ENCODE measurements around the gene ANKRD37. TPM values are rescaled to one million over a fixed set of nuclear protein-coding genes. Genes with fewer than 3 reads are reported as not detected.

Gene ANKRD37
- total RNA-seq, 1 experiment from 2014 or later, result 5.1 TPM

DNA sequence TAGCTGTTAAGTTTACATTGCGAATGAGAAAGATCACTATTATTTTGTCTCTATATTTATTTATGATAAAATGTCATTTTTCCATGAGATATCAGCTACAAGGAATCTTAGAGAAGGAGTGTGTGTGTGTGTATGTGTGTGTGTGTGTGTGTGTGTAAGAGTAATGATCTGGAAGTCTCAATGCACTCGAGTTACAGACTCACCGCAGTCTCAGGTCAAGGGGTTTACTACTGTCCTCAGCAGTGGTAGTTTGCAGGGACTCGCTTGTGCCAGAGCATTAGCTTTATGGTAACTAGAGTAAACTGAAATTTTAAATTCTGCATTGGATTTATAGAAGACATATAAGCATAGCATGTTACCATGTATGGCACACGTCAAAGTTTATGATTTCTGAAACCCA lies 31.8 kb upstream of the ANKRD37 start:
- H3K4me3 ChIP-seq (ENCODE audit: low read depth in 2 of 2, low read length in 2 of 2), result no peak overlapping the region
- H3K27ac ChIP-seq (ENCODE audit: low read length), result no peak overlapping the region
- DNase-seq (ENCODE audit: low read depth, low spot score) (no peak), ATAC-seq (no peak)
- no peaks in the 10 kb centered on the region for H3K36me3 ChIP-seq (ENCODE audit: control insufficient read depth, insufficient read depth, low read length)
- no peaks in the 10 kb centered on the region for H3K4me1 ChIP-seq (ENCODE audit: control insufficient read depth, insufficient read depth, low read length)
- intact Hi-C loops (cut with micrococcal nuclease; ENCODE audit: unreplicated experiment) (no loop called here), in situ Hi-C loops (cut with HindIII; ENCODE audit: low pct_unique_long_range_greater_than_20kb, low sequenced_read_pairs) (no loop called here)
- TF ChIP-seq TCF7L2 (IDR thresholded peaks at IDR 0.05; ENCODE audit: low read depth, low read length), result no peak
- TF ChIP-seq CTCF (IDR thresholded peaks at IDR 0.05), result no peak
- TF ChIP-seq SIN3A (IDR thresholded peaks at IDR 0.05; ENCODE audit: borderline replicate concordance, insufficient read depth, low read depth, low read length), result no peak
- TF ChIP-seq, protein P1, sequence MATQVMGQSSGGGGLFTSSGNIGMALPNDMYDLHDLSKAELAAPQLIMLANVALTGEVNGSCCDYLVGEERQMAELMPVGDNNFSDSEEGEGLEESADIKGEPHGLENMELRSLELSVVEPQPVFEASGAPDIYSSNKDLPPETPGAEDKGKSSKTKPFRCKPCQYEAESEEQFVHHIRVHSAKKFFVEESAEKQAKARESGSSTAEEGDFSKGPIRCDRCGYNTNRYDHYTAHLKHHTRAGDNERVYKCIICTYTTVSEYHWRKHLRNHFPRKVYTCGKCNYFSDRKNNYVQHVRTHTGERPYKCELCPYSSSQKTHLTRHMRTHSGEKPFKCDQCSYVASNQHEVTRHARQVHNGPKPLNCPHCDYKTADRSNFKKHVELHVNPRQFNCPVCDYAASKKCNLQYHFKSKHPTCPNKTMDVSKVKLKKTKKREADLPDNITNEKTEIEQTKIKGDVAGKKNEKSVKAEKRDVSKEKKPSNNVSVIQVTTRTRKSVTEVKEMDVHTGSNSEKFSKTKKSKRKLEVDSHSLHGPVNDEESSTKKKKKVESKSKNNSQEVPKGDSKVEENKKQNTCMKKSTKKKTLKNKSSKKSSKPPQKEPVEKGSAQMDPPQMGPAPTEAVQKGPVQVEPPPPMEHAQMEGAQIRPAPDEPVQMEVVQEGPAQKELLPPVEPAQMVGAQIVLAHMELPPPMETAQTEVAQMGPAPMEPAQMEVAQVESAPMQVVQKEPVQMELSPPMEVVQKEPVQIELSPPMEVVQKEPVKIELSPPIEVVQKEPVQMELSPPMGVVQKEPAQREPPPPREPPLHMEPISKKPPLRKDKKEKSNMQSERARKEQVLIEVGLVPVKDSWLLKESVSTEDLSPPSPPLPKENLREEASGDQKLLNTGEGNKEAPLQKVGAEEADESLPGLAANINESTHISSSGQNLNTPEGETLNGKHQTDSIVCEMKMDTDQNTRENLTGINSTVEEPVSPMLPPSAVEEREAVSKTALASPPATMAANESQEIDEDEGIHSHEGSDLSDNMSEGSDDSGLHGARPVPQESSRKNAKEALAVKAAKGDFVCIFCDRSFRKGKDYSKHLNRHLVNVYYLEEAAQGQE (IDR thresholded peaks at IDR 0.05; ENCODE audit: insufficient read depth in 1 of 2, low read depth in 2 of 2, low read length in 1 of 2), result no peak
- TF ChIP-seq POLR2AphosphoS5 (IDR thresholded peaks at IDR 0.05; ENCODE audit: low read depth, low read length), result no peak
- POLR2A ChIA-PET, result no interaction called here
- H3K27me3 ChIP-seq (ENCODE audit: control insufficient read depth, insufficient read depth, low read length), result no peaks in the 10 kb centered on the region
- no TSS peak for BruUV-seq (replicated peaks)
- CTCF ChIA-PET, result no interaction called here
- H3K9me3 ChIP-seq (ENCODE audit: control insufficient read depth, insufficient read depth, low read depth, low read length), result no peaks in the 10 kb centered on the region

- no peak for DNase-seq (ENCODE audit: low read depth, low spot score)
- no peak for ATAC-seq
- in situ Hi-C loops (cut with HindIII; ENCODE audit: low pct_unique_long_range_greater_than_20kb, low sequenced_read_pairs) (no loop called here), intact Hi-C loops (cut with micrococcal nuclease; ENCODE audit: unreplicated experiment) (no loop called here)
- Histone ChIP-seq H3K27ac (ENCODE audit: low read length) (no peak overlapping the region), H3K4me1 (ENCODE audit: control insufficient read depth, insufficient read depth, low read length) (no peaks in the 10 kb centered on the region), H3K4me3 (ENCODE audit: low read depth in 2 of 2, low read length in 2 of 2) (no peak overlapping the region), H3K9me3 (ENCODE audit: control insufficient read depth, insufficient read depth, low read depth, low read length) (no peaks in the 10 kb centered on the region), H3K36me3 (ENCODE audit: control insufficient read depth, insufficient read depth, low read length) (no peaks in the 10 kb centered on the region), H3K27me3 (ENCODE audit: control insufficient read depth, insufficient read depth, low read length) (no peaks in the 10 kb centered on the region)
- ChIA-PET POLR2A (no interaction called here), CTCF (no interaction called here)
- TF ChIP-seq, protein P1 (IDR thresholded peaks at IDR 0.05; ENCODE audit: insufficient read depth in 1 of 2, low read depth in 2 of 2, low read length in 1 of 2), result no peak
- TF ChIP-seq POLR2AphosphoS5 (IDR thresholded peaks at IDR 0.05; ENCODE audit: low read depth, low read length) (no peak), CTCF (IDR thresholded peaks at IDR 0.05) (no peak), TCF7L2 (IDR thresholded peaks at IDR 0.05; ENCODE audit: low read depth, low read length) (no peak), SIN3A (IDR thresholded peaks at IDR 0.05; ENCODE audit: borderline replicate concordance, insufficient read depth, low read depth, low read length) (no peak)
- BruUV-seq (replicated peaks), result no TSS peak
Observed at GRCh38 chr4:185369731-185370130, 26.9 kb upstream of the ANKRD37 start.

Measured in Panc1 (cell line).